Measurements from ENCODE around the gene TAF10. TPM values are rescaled to one million over a fixed set of nuclear protein-coding genes. Genes with fewer than 3 reads are reported as not detected.

Gene TAF10
- total RNA-seq, 1 donor from 2014 or later, result 79.4 TPM

DNA sequence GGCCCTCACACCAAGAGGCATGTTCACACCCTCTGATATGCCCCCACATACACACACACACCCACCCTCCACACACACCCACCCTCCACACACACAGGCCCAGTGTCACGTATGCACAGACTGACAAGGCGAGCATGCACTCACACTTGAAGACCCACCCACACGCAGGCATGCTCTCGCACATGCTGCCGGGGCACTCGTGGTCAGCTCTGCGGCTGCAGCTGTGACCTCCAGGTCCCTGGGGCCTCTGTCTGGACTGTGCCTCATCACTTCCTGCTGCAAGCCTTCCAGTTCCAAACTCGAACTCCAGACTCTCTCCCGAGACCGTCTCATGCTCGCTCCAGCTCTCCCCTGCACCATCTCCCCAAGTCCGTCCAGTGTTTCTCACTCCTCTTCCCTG is 34.1 kb upstream of the TAF10 start:
- peak; percentile 94 for ATAC-seq
- DNase-seq (ENCODE audit: low spot score), result peak; percentile 87

GRCh38 chr11:6642957-6643356 is 30.9 kb upstream of the TAF10 start:
- no peak for DNase-seq (ENCODE audit: low spot score)
- intact Hi-C loops (cut with DNase I), result no loop called here
- no peak for ATAC-seq

More for the DNA sequence above, 34.1 kb upstream of the TAF10 start:
- intact Hi-C loops (cut with DNase I), result no loop called here

GRCh38 chr11:6640985-6641701 is 29.1 kb upstream of the TAF10 start:
- DNase-seq (ENCODE audit: low spot score), result no peak
- no peak for ATAC-seq
- intact Hi-C loops (cut with DNase I), result no loop called here

- DNase-seq (ENCODE audit: low spot score), result no peak
- intact Hi-C loops (cut with DNase I), result no loop called here
- ATAC-seq, result no peak
These were observed 28.3 kb upstream of the TAF10 start for GRCh38 chr11:6640036-6640984.

DNA sequence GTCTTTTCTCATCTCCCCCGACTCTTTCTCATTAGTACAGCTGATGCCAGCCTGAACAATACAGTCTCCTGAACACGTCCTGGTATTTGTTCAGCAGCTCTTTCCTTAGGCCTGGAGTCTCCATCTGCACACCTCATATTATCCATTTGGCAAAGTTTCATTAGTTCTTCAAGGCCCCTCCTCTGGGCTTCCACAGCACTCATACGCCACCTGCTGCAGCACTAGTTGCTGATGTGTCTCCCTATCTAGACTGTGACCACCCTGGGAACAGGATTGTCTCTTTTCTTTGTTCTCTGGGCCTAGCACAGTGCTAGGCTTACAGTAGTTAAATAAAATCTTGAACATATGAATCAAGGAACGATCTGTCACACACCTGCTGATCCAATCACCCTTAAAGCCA is 26.4 kb upstream of the TAF10 start:
- intact Hi-C loops (cut with DNase I), result no loop called here
- DNase-seq (ENCODE audit: low spot score), result no peak
- ATAC-seq, result no peak

- intact Hi-C loops (cut with DNase I), result no loop called here
- DNase-seq (ENCODE audit: low spot score) (no peak), ATAC-seq (peak; percentile 80)
These were observed 25.9 kb upstream of the TAF10 start for GRCh38 chr11:6637871-6638270.

DNA sequence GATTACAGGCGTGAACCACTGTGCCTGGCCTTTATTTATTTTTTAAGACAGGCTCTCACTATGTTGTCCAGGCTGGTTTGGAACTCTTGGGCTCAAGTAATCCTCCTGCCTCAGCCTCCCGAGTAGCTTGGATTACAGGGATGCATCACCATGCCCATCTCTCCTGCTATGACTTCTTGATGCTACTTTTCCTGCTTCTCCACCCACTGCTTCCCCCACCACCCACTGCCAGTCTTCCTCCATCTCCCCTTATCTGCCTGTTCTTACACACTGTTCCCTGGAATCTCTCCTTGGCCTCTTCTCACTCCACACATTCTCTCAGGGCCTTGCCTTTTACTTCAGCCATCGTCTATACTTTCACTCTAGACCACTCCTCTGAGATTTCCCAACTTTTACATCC is 24.5 kb upstream of the TAF10 start:
- DNase-seq (ENCODE audit: low spot score), result no peak
- intact Hi-C loops (cut with DNase I), result no loop called here
- ATAC-seq, result no peak

GRCh38 chr11:6635082-6635932 is 23.3 kb upstream of the TAF10 start:
- intact Hi-C loops (cut with DNase I), result no loop called here
- peak; percentile 56 for DNase-seq (ENCODE audit: low spot score)
- peak; percentile 81 for ATAC-seq

DNA sequence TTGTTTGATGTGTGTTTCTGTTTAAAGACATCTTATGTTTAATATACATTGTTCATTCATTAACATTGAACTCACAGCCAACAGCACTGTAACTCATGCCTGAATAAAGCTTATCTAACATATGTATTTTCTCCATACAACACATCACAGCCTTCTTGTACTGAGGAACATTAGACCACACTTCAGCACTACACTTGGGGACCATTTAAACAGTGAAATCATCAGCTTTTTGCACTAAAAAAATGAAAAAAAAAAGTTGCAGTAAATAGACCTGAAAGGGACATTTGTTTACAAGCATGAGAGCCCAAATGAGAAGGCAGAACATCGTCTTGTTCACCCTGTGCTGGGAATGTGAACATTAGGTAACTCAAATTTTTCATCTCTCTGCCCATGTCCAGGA is 22.5 kb upstream of the TAF10 start:
- DNase-seq (ENCODE audit: low spot score) (no peak), ATAC-seq (no peak)
- intact Hi-C loops (cut with DNase I), result no loop called here

GRCh38 chr11:6633422-6634408 is 21.7 kb upstream of the TAF10 start:
- no peak for ATAC-seq
- intact Hi-C loops (cut with DNase I), result no loop called here

DNA sequence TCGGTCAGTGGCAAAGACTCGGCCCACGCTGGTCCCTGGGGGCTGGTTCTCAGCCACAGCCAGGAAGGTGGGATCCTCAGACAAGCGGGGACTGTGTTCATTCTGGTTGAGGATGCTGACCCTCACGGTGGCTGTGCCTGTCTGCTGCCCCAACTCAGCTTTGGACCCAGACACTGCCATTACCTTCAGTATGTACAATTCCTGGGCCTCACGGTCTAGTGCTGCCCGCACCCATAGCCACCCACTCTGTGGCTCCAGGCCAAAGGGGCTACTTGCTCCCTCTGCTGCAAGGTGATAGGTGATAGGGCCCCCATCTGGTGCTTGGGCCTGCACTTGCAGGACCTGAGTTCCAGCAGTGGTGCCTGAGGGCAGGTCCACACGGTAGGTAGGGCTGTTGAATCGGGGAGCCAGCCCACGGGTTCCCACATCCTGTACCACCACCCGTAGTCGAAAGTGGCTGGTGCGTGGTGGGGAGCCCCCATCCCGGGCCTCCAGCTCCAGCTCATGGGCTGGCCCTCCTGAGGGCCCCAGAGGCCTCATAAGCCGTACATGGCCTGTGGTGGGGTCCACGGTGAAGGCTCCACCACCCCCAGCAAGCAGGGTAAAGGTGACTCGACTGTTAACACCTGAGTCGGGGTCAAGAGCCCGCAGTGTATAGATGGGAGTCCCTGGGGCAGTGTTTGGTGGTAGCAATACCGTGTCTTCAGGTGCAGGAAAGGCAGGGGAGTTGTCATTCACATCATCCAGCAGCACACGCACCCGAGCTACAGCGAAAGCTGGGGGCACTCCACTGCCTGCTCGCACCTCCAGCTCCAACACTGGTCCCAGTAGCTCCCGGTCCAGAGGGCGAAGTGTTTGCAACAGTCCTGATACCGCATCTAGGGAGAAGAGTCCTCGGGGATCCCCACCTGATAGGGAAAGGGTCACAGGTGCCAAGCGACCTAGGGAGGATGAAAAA is 20.4 kb upstream of the TAF10 start:
- DNase-seq (ENCODE audit: low spot score) (no peak), ATAC-seq (no peak)
- intact Hi-C loops (cut with DNase I), result no loop called here

More at GRCh38 chr11:6633422-6634408, 21.7 kb upstream of the TAF10 start:
- DNase-seq (ENCODE audit: low spot score), result no peak

DNA sequence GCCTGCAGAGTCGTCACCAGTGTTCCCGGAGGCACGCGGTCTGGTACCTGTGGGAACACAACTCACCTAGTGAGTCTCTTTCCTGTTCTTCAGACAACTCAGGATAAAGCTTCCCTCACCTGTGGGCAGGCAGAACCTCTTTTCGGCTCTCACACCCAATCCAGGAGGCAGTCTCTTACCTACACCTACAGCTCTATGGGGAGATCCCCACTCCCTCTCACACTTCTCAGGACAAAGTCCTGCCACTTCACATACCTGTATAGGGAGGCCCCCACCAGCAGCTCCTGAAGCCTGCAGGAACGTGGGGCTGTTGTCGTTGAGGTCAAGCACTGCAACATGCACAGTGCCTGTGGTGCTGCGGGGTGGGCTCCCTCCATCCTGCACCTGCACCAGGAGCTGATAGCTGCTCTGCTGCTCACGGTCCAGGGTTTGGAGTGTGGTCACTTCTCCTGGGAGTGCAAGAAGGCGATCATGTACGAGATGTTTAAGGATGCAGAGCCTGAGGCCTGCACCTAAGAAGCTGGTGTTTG is 19.4 kb upstream of the TAF10 start:
- DNase-seq (ENCODE audit: low spot score) (no peak), ATAC-seq (no peak)
- intact Hi-C loops (cut with DNase I), result no loop called here

GRCh38 chr11:6630632-6631291 is 18.7 kb upstream of the TAF10 start:
- DNase-seq (ENCODE audit: low spot score), result no peak
- intact Hi-C loops (cut with DNase I), result no loop called here
- no peak for ATAC-seq

- intact Hi-C loops (cut with DNase I), result no loop called here
- DNase-seq (ENCODE audit: low spot score) (no peak), ATAC-seq (no peak)
These were observed 18.0 kb upstream of the TAF10 start for GRCh38 chr11:6629892-6630631.

- intact Hi-C loops (cut with DNase I), result no loop called here
- DNase-seq (ENCODE audit: low spot score), result no peak
These were observed 17.5 kb upstream of the TAF10 start for GRCh38 chr11:6629573-6629891.

GRCh38 chr11:6628526-6628925 is 16.5 kb upstream of the TAF10 start:
- no peak for DNase-seq (ENCODE audit: low spot score)

More at GRCh38 chr11:6629573-6629891, 17.5 kb upstream of the TAF10 start:
- no peak for ATAC-seq

More at GRCh38 chr11:6628526-6628925, 16.5 kb upstream of the TAF10 start:
- ATAC-seq, result no peak
- intact Hi-C loops (cut with DNase I), result no loop called here

Measured in sciatic nerve (tissue), 2 donors.